GM13977 (cell line): ENCODE measurements around the gene LRRC8A.

Source experiments
- DNase-seq: peaks from one replicate; pipeline ENCODE4 v3.0.0; 2012; ENCODE audit warnings: low spot score
- in situ Hi-C: fragments of 300-500 bp; cut with MboI; formaldehyde crosslinking; loops from one replicate; pipeline ENCODE4 v1.12.0; 2022; ENCODE audit warnings: low sequenced_read_pairs, low pct_unique_long_range_greater_than_20kb, mixed read lengths, inconsistent platforms; ENCODE audit not compliant: unreplicated experiment
- TF ChIP-seq, protein P1 (sequence below): IDR thresholded peaks from 2 replicates; pipeline ENCODE4 v1.5.1; 2012; ENCODE audit warnings: mild to moderate bottlenecking, control low read depth; ENCODE audit not compliant: insufficient read depth; ENCODE audit errors: extremely low read depth, missing control alignments

The LRRC8A gene

DNA sequence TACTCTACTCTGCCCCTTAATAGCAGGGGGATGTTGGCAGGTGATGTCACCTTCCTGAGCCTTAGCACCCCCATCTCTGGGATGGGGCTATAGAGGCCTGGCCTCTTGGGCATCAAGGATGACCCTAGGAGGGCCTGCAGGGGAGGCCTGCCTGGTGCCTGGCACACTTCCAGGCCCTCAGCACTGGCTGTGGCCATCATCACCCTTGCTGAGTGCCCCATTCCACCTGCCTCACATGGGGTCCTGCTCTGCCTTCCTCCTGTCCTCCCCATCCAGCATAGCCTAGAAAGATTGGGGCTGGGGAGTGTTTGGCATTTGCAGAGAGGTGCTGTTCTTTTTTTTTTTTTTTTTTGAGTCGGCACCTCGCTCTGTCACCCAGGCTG lies 21.1 kb downstream of the LRRC8A start:
- DNase-seq: no peak
- in situ Hi-C loops: no loop called here
- TF ChIP-seq, protein P1, sequence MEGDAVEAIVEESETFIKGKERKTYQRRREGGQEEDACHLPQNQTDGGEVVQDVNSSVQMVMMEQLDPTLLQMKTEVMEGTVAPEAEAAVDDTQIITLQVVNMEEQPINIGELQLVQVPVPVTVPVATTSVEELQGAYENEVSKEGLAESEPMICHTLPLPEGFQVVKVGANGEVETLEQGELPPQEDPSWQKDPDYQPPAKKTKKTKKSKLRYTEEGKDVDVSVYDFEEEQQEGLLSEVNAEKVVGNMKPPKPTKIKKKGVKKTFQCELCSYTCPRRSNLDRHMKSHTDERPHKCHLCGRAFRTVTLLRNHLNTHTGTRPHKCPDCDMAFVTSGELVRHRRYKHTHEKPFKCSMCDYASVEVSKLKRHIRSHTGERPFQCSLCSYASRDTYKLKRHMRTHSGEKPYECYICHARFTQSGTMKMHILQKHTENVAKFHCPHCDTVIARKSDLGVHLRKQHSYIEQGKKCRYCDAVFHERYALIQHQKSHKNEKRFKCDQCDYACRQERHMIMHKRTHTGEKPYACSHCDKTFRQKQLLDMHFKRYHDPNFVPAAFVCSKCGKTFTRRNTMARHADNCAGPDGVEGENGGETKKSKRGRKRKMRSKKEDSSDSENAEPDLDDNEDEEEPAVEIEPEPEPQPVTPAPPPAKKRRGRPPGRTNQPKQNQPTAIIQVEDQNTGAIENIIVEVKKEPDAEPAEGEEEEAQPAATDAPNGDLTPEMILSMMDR: no peak

DNA sequence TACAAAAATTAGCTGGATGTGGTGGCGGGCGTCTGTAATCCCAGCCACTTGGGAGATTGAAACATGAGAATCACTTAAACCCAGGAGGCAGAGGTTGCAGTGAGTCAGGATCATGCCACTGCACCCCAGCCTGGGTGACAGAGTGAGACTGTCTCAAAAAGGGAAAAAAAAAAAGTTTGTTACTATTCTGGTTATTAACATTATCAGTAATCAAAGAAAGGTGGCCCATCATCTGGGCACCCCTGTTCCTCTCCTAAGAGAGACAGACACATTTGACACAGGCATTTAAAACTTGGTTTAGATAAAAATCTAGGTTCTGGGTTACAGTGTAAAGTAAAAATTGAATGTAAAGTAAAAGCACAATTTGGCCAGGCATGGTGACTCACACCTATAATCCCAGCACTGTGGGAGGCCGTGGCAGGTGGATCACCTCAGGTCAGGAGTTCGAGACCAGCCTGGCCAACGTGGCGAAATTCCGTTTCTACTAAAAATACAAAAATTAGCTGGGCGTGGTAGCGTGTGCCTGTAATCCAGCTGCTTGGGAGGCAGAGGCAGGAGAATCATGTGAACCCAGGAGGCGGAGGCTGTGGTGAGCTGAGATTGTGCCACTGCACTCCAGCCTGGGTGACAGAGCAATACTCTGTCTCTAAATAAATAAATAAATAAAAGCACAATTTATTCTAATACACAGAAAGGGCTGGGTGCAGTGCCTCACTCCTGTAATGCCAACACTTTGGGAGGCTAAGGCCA lies 22.1 kb downstream of the LRRC8A start:
- no peak for DNase-seq
- in situ Hi-C loops: no loop called here
- TF ChIP-seq, protein P1: no peak

DNA sequence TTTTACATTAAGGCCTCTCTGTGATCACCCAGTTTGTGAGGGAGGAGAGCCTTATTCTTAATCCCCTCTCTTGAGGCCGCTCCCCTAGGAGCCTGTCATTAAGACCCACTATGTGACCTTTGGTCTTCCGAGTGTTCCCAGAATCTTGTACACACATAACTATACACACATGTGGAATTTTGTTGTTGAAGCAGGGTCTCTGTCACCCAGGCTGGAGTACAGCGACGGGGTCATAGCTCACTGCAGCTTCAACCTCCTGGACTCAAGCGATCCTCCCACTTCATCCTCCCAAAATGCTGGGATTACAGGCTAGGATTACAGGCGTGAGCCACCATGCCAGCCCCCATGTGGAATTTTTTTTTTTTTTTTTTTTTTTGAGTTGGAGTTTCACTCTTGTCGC lies 24.0 kb downstream of the LRRC8A start:
- in situ Hi-C loops: no loop called here
- DNase-seq: no peak

DNA sequence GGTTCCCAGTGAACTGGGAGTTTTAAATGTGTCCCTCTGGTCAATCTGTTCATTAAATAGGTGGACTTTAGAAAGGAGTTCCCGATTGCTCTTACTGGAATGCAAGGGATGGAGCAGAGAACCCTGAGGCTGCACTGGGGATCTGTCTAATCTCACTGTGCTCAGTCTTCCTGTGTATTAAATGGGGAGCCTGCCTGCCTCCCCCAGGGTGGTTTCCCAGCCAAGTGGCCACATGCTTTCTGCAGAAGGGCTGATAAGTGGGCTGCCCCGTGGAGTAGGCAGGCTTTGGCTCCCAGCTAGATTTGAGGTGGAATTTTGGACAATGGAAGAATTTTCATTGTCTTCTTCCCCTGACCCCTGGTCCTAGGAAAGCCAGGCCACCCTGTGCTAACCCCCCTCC lies 24.8 kb downstream of the LRRC8A start:
- in situ Hi-C loops: no loop called here
- DNase-seq: no peak
- TF ChIP-seq, protein P1: no peak

More for the DNA sequence above, 24.0 kb downstream of the LRRC8A start:
- TF ChIP-seq, protein P1: no peak

DNA sequence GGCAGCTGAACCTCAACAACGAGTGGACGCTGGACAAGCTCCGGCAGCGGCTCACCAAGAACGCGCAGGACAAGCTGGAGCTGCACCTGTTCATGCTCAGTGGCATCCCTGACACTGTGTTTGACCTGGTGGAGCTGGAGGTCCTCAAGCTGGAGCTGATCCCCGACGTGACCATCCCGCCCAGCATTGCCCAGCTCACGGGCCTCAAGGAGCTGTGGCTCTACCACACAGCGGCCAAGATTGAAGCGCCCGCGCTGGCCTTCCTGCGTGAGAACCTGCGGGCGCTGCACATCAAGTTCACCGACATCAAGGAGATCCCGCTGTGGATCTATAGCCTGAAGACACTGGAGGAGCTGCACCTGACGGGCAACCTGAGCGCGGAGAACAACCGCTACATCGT lies 26.4 kb downstream of the LRRC8A start:
- in situ Hi-C loops: no loop called here
- TF ChIP-seq, protein P1: no peak
- DNase-seq: no peak

DNA sequence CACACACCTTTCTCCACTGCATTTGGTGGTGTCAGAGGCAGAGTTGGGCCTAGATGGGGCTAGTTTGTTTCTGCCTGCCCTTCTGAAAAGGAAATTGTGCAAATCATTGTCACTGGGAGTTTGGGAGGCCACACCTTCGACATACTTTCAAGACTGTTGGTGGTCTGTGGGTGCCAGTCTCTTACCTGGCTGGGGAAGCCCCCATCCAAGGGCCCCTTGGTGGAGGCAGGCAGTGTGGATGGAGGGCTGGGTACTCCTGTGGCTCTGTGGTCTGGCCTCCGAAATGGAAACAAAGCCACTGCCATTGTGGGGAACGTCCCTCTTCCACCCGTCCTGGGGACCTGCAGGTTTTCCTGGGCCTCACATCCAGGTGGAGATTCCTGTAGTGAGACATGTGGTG lies 27.9 kb downstream of the LRRC8A start:
- in situ Hi-C loops: no loop called here
- TF ChIP-seq, protein P1: no peak

More for the DNA sequence above, 27.9 kb downstream of the LRRC8A start:
- no peak for DNase-seq
